IMR-90 (cell line): Measurements from ENCODE around the gene OR2V2. TPM values are rescaled to one million over a fixed set of nuclear protein-coding genes. Genes with fewer than 3 reads are reported as not detected.

Source experiments
- ATAC-seq: fragments of 200-7000 bp; cut with Tn5 transposase; 2 replicates; pipeline ENCODE4 v1.9.1; 2020; ENCODE audit warnings: low read depth, mild to moderate bottlenecking, moderate library complexity
- BruUV-seq: library from RNA; stranded (reverse); fragments of 400-500 nt; replicated peaks from 2 replicates; lab custom pipeline; 2021; lab: Mats Ljungman, UMichigan
- CTCF ChIA-PET: fragments of 300-600 bp; formaldehyde crosslinking; extraction: SDS; loops from one replicate; lab custom pipeline; 2021; ENCODE audit warnings: antibody characterized with exemption; lab: Yijun Ruan, JAX
- POLR2A ChIA-PET: fragments of 300-600 bp; sonication (Branson Sonifier 250); formaldehyde crosslinking; loops from one replicate; lab custom pipeline; 2022; ENCODE audit warnings: antibody characterized with exemption; ENCODE audit not compliant: unreplicated experiment; lab: Charles Lee
- DNase-seq: peaks from one replicate; pipeline ENCODE4 v3.0.0; 2013
- H2AFZ ChIP-seq: replicated peaks from 2 replicates; pipeline ENCODE3; 2013; ENCODE audit warnings: low read length, mild to moderate bottlenecking; ENCODE audit not compliant: poor library complexity
- H2AK5ac ChIP-seq: 2 replicates; pipeline ENCODE4 v1.6.1; 2013; ENCODE audit warnings: low read depth, low read length, inconsistent platforms
- H2AK9ac ChIP-seq: replicated peaks from 2 replicates; pipeline ENCODE3; 2013; ENCODE audit warnings: mild to moderate bottlenecking, low read depth, low read length, moderate library complexity; ENCODE audit not compliant: poor library complexity
- H2BK120ac ChIP-seq: 2 replicates; pipeline ENCODE4 v1.6.1; 2013; ENCODE audit warnings: low read depth, low read length, inconsistent platforms
- H2BK15ac ChIP-seq: 3 replicates; pipeline ENCODE4 v1.6.1; 2013; ENCODE audit warnings: low read depth, low read length, inconsistent platforms
- H2BK20ac ChIP-seq: 2 replicates; pipeline ENCODE4 v1.6.1; 2013; ENCODE audit warnings: low read depth, mild to moderate bottlenecking, inconsistent platforms, low read length, moderate library complexity
- H2BK5ac ChIP-seq: 2 replicates; pipeline ENCODE4 v1.6.1; 2013; ENCODE audit warnings: mild to moderate bottlenecking, low read depth, low read length, inconsistent platforms; ENCODE audit not compliant: poor library complexity, severe bottlenecking
- H3K14ac ChIP-seq: replicated peaks from 2 replicates; pipeline ENCODE4 v1.6.1; 2013; ENCODE audit warnings: low read depth, low read length, inconsistent platforms
- H3K18ac ChIP-seq: 2 replicates; pipeline ENCODE4 v1.6.1; 2013; ENCODE audit warnings: low read depth, low read length, control low read depth
- H3K23ac ChIP-seq: 2 replicates; pipeline ENCODE4 v1.6.1; 2013; ENCODE audit warnings: low read depth, low read length, inconsistent platforms
- H3K27ac ChIP-seq: 2 replicates; pipeline ENCODE4 v1.5.1; 2013; ENCODE audit warnings: mild to moderate bottlenecking, control low read depth, low read length; ENCODE audit not compliant: insufficient read depth
- H3K27me3 ChIP-seq: 2 replicates; pipeline ENCODE4 v1.6.1; 2013; ENCODE audit warnings: low read length; ENCODE audit not compliant: control insufficient read depth, insufficient read depth
- H3K36me3 ChIP-seq: 2 replicates; pipeline ENCODE4 v1.6.1; 2013; ENCODE audit warnings: low read length, mixed read lengths; ENCODE audit not compliant: control insufficient read depth, insufficient read depth
- H3K4ac ChIP-seq: 2 replicates; pipeline ENCODE4 v1.6.1; 2013; ENCODE audit warnings: low read depth, low read length, inconsistent platforms
- H3K4me1 ChIP-seq: 2 replicates; pipeline ENCODE4 v1.6.1; 2013; ENCODE audit warnings: low read length, mixed read lengths; ENCODE audit not compliant: control insufficient read depth, insufficient read depth
- H3K4me2 ChIP-seq: 2 replicates; pipeline ENCODE4 v1.6.1; 2013; ENCODE audit warnings: low read depth, mild to moderate bottlenecking, control low read depth, low read length, moderate library complexity
- H3K4me3 ChIP-seq: 2 replicates; pipeline ENCODE4 v1.5.1; 2013; ENCODE audit warnings: low read depth, mild to moderate bottlenecking, control low read depth, low read length, moderate library complexity; ENCODE audit not compliant: insufficient read depth
- H3K56ac ChIP-seq: 2 replicates; pipeline ENCODE4 v1.6.1; 2013; ENCODE audit warnings: low read length, inconsistent platforms; ENCODE audit not compliant: insufficient read depth; ENCODE audit errors: extremely low read depth
- H3K79me1 ChIP-seq, 2 experiments: 2 replicates each; pipeline ENCODE4 v1.6.1; 2013; ENCODE audit warnings: low read length in 2 of 2, inconsistent platforms in 1 of 2, low read depth in 1 of 2
- H3K9ac ChIP-seq: 2 replicates; pipeline ENCODE4 v1.6.1; 2013; ENCODE audit warnings: low read depth, low read length, control low read depth
- H3K9me1 ChIP-seq: 2 replicates; pipeline ENCODE4 v1.6.1; 2013; ENCODE audit warnings: low read length, inconsistent platforms; ENCODE audit not compliant: insufficient read depth
- H3K9me3 ChIP-seq: 2 replicates; pipeline ENCODE4 v1.6.1; 2013; ENCODE audit warnings: low read length; ENCODE audit not compliant: control insufficient read depth, insufficient read depth
- H4K20me1 ChIP-seq: 2 replicates; pipeline ENCODE4 v1.6.1; 2013; ENCODE audit warnings: low read length, inconsistent platforms; ENCODE audit not compliant: insufficient read depth
- H4K5ac ChIP-seq: 2 replicates; pipeline ENCODE4 v1.6.1; 2013; ENCODE audit warnings: mild to moderate bottlenecking, low read depth, low read length, control low read depth
- H4K8ac ChIP-seq, 2 experiments: 2 replicates each; pipeline ENCODE4 v1.6.1; 2013; ENCODE audit warnings: low read depth in 2 of 2, low read length in 2 of 2, control low read depth in 1 of 2, inconsistent platforms in 1 of 2
- H4K91ac ChIP-seq: 2 replicates; pipeline ENCODE4 v1.6.1; 2013; ENCODE audit warnings: low read depth, low read length, inconsistent platforms; ENCODE audit not compliant: insufficient read depth
- BHLHE40 ChIP-seq: fragments of 150-350 bp; IDR thresholded peaks from 2 replicates; pipeline ENCODE4 v1.6.1; 2016; ENCODE audit warnings: mild to moderate bottlenecking, low read depth, low read length
- CEBPB ChIP-seq: IDR thresholded peaks from 2 replicates; pipeline ENCODE4 v1.6.1; 2012; ENCODE audit warnings: low read depth, low read length, improper control_type of control experiment
- MAFK ChIP-seq: IDR thresholded peaks from 2 replicates; pipeline ENCODE4 v1.6.1; 2012; ENCODE audit warnings: low read depth, low read length, improper control_type of control experiment
- MXI1 ChIP-seq: IDR thresholded peaks from 2 replicates; pipeline ENCODE4 v1.6.1; 2012; ENCODE audit warnings: low read depth, mild to moderate bottlenecking, low read length, moderate library complexity, borderline replicate concordance
- NFE2L2 ChIP-seq: fragments of 150-350 bp; IDR thresholded peaks from 2 replicates; pipeline ENCODE4 v1.6.1; 2016; ENCODE audit warnings: low read depth, mild to moderate bottlenecking, low read length
- SMC3 ChIP-seq: fragments of 150-350 bp; IDR thresholded peaks from 2 replicates; pipeline ENCODE4 v1.6.1; 2016; ENCODE audit warnings: low read depth, mild to moderate bottlenecking, antibody characterized with exemption, low read length, moderate library complexity
- WGBS, 2 experiments: methylation state at CpG; one replicate each; pipeline versions ENCODE4 v1.1.5 to v1.1.7; 2013; ENCODE audit warnings: missing lambda C conversion rate in 2 of 2; ENCODE audit not compliant: insufficient read length in 1 of 2; ENCODE audit errors: extremely low coverage in 2 of 2; 5-methylcytosine and 5-hydroxymethylcytosine counted together
- dilution Hi-C: fragments of 300-500 bp; cut with HindIII; formaldehyde crosslinking; loops from one replicate; pipeline ENCODE4 v1.14.3; 2018; ENCODE audit warnings: low sequenced_read_pairs; ENCODE audit not compliant: unreplicated experiment
- in situ Hi-C: fragments of 300-500 bp; cut with MboI; formaldehyde crosslinking; loops from 3 replicates; pipeline ENCODE4 v1.14.3; 2019; ENCODE audit warnings: low sequenced_read_pairs, inconsistent platforms, mixed read lengths
- intact Hi-C: fragments of 100-400 bp; cut with micrococcal nuclease; formaldehyde crosslinking; loops from 2 replicates; pipeline ENCODE4 v1.10.0; 2022
- polyA plus RNA-seq, 3 experiments: library from polyadenylated mRNA; depleted of rRNA; stranded (reverse); fragments of >200 nt; gene quantifications; 2 replicates each; pipeline ENCODE4 v1.2.3, GENCODE V29; 2012; ENCODE audit warnings: low replicate concordance in 1 of 3
- total RNA-seq: library from RNA; depleted of rRNA; stranded (reverse); fragments of >200 nt; gene quantifications from 2 replicates; pipeline ENCODE4 v1.2.3, GENCODE V29; 2012
- TF ChIP-seq, protein P1 (sequence below): fragments of 150-350 bp; IDR thresholded peaks from 2 replicates; pipeline ENCODE4 v1.6.1; 2017; ENCODE audit warnings: mild to moderate bottlenecking, antibody characterized with exemption, low read length, low read depth
- TF ChIP-seq, protein P2 (sequence below): fragments of 150-350 bp; IDR thresholded peaks from 2 replicates; pipeline ENCODE4 v1.6.1; 2016; ENCODE audit warnings: low read depth, mild to moderate bottlenecking, low read length, moderate library complexity, borderline replicate concordance
- TF ChIP-seq, protein P3 (sequence below): conservative IDR thresholded peaks from 2 replicates; pipeline ENCODE4 v1.5.1; 2012; ENCODE audit warnings: mild to moderate bottlenecking, low read depth, low read length, improper control_type of control experiment

Gene OR2V2
- total and polyA plus RNA-seq, 2 of the 4 experiments (the other 2 are of a cell fraction): not detected

DNA sequence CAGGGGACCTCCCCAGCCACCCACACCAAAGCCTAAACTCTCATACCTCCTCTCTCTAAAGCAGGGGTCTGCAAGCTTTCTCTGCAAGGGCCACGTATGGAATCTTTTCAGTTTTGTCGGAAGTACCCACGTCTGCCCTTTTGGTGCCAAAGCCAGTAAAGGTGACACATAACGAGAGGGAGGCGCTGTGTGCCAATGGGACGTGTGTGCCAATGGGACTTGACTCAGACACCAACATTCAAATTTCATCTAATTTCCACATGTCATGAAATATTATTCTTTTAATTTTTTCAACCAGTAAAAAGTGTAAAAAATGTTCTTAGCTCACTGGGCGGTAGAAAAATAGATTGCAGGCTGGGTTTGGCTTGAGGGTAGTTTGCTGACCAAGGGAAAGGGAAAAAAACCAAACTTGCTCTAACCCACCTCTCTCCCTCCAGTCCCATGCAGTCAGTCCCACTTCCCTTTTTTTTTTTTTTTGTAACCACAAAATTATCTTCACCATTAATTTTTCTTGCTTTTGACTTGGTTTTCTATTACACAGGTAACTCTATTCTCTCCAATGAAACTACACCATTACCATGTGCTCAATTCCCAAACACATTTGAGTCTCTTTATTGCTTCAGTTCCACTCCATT is 41.9 kb upstream of the OR2V2 start:
- Histone ChIP-seq H2AK9ac (no peak overlapping the region), H3K14ac (no peak overlapping the region), H2BK15ac (no peak overlapping the region), H4K8ac (no peak overlapping the region), H3K36me3 (no peaks in the 10 kb centered on the region), H2AK5ac (no peak overlapping the region), H3K18ac (no peak overlapping the region), H3K23ac (no peak overlapping the region), H3K4me1 (no peaks in the 10 kb centered on the region), H3K27me3 (peaks cover 10% of the 10 kb centered on the region), H2BK120ac (no peak overlapping the region), H3K9me3 (no peaks in the 10 kb centered on the region), H4K5ac (no peak overlapping the region), H3K56ac (no peak overlapping the region), H3K4me2 (no peak overlapping the region), H2AFZ (no peak overlapping the region), H3K4ac (no peak overlapping the region), H2BK5ac (no peak overlapping the region), H3K9me1 (no peaks in the 10 kb centered on the region; the same call in 1 of the 2 replicates), H3K9ac (no peak overlapping the region), H3K4me3 (no peak overlapping the region), H3K27ac (no peak overlapping the region), H2BK20ac (no peak overlapping the region), H3K79me1 (no peaks in the 10 kb centered on the region), H4K20me1 (no peaks in the 10 kb centered on the region), H4K91ac (no peak overlapping the region)
- CTCF ChIA-PET: no interaction called here
- TF ChIP-seq, protein P1, sequence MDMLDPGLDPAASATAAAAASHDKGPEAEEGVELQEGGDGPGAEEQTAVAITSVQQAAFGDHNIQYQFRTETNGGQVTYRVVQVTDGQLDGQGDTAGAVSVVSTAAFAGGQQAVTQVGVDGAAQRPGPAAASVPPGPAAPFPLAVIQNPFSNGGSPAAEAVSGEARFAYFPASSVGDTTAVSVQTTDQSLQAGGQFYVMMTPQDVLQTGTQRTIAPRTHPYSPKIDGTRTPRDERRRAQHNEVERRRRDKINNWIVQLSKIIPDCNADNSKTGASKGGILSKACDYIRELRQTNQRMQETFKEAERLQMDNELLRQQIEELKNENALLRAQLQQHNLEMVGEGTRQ: no peak
- no peak for TF ChIP-seq CEBPB
- TF ChIP-seq, protein P2, sequence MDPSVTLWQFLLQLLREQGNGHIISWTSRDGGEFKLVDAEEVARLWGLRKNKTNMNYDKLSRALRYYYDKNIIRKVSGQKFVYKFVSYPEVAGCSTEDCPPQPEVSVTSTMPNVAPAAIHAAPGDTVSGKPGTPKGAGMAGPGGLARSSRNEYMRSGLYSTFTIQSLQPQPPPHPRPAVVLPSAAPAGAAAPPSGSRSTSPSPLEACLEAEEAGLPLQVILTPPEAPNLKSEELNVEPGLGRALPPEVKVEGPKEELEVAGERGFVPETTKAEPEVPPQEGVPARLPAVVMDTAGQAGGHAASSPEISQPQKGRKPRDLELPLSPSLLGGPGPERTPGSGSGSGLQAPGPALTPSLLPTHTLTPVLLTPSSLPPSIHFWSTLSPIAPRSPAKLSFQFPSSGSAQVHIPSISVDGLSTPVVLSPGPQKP: no peak
- TF ChIP-seq MXI1: no peak
- TF ChIP-seq SMC3: no peak
- TF ChIP-seq BHLHE40: no peak
- TF ChIP-seq MAFK: no peak
- TF ChIP-seq, protein P3, sequence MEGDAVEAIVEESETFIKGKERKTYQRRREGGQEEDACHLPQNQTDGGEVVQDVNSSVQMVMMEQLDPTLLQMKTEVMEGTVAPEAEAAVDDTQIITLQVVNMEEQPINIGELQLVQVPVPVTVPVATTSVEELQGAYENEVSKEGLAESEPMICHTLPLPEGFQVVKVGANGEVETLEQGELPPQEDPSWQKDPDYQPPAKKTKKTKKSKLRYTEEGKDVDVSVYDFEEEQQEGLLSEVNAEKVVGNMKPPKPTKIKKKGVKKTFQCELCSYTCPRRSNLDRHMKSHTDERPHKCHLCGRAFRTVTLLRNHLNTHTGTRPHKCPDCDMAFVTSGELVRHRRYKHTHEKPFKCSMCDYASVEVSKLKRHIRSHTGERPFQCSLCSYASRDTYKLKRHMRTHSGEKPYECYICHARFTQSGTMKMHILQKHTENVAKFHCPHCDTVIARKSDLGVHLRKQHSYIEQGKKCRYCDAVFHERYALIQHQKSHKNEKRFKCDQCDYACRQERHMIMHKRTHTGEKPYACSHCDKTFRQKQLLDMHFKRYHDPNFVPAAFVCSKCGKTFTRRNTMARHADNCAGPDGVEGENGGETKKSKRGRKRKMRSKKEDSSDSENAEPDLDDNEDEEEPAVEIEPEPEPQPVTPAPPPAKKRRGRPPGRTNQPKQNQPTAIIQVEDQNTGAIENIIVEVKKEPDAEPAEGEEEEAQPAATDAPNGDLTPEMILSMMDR: no peak
- no peak for TF ChIP-seq NFE2L2
- DNase-seq: no peak
- dilution Hi-C loops (no loop called here), in situ Hi-C loops (no loop called here), intact Hi-C loops (no loop called here)
- no peak for ATAC-seq
- WGBS, 2 experiments: 56% methylated on average over 4 of the region's 7 CpGs; no CpG with 5 or more reads in 1 of the 2 experiments
- BruUV-seq: no TSS peak
- POLR2A ChIA-PET: no interaction called here
